ENCODE results near the gene ODC1.

GRCh38 chr2:10428355-10428754, 19.8 kb downstream of the ODC1 start:
- no peak for TF ChIP-seq CTCF (conservative IDR thresholded peaks at IDR 0.05)
- no peak for TF ChIP-seq ZFX (IDR thresholded peaks at IDR 0.05)

Measured in C4-2B (cell line).